ENCODE results near the gene CAMK2B. TPM values are rescaled to one million over a fixed set of nuclear protein-coding genes. Genes with fewer than 3 reads are reported as not detected.

The CAMK2B gene
- total RNA-seq, 1 donor from 2014 or later: 9.3 TPM

GRCh38 chr7:44226396-44226753 is 99.0 kb downstream of the CAMK2B start:
- no peak for DNase-seq (ENCODE audit: low spot score, unreplicated experiment)
- no peak overlapping the region for H3K27ac Mint-ChIP-seq
- no peaks in the 10 kb centered on the region for H3K9me3 Mint-ChIP-seq (ENCODE audit: low read depth)
- H3K36me3 Mint-ChIP-seq (ENCODE audit: insufficient read depth): no peaks in the 10 kb centered on the region
- no peak for TF ChIP-seq CTCF (IDR thresholded peaks at IDR 0.05; ENCODE audit: unreplicated experiment)
- no peaks in the 10 kb centered on the region for H3K4me1 Mint-ChIP-seq (ENCODE audit: low read depth)
- no peak overlapping the region for H3K4me3 Mint-ChIP-seq (ENCODE audit: low read depth)
- peaks cover 13% of the 10 kb centered on the region for H3K27me3 Mint-ChIP-seq

- H3K9me3 Mint-ChIP-seq (ENCODE audit: low read depth): no peaks in the 10 kb centered on the region
- peaks cover 13% of the 10 kb centered on the region for H3K27me3 Mint-ChIP-seq
- DNase-seq (ENCODE audit: low spot score, unreplicated experiment): no peak
- no peaks in the 10 kb centered on the region for H3K4me1 Mint-ChIP-seq (ENCODE audit: low read depth)
- H3K27ac Mint-ChIP-seq: no peak overlapping the region
- TF ChIP-seq CTCF (IDR thresholded peaks at IDR 0.05; ENCODE audit: unreplicated experiment): no peak
- H3K36me3 Mint-ChIP-seq (ENCODE audit: insufficient read depth): no peaks in the 10 kb centered on the region
- H3K4me3 Mint-ChIP-seq (ENCODE audit: low read depth): no peak overlapping the region
These were observed 99.6 kb downstream of the CAMK2B start for GRCh38 chr7:44225566-44226395.

GRCh38 chr7:44224974-44225565 is 100.3 kb downstream of the CAMK2B start:
- Mint-ChIP-seq H3K27me3 (peaks cover 13% of the 10 kb centered on the region), H3K9me3 (ENCODE audit: low read depth) (no peaks in the 10 kb centered on the region), H3K4me3 (ENCODE audit: low read depth) (no peak overlapping the region), H3K4me1 (ENCODE audit: low read depth) (no peaks in the 10 kb centered on the region), H3K36me3 (ENCODE audit: insufficient read depth) (no peaks in the 10 kb centered on the region), H3K27ac (no peak overlapping the region)
- TF ChIP-seq CTCF (IDR thresholded peaks at IDR 0.05; ENCODE audit: unreplicated experiment): no peak
- no peak for DNase-seq (ENCODE audit: low spot score, unreplicated experiment)

- no peak for TF ChIP-seq CTCF (IDR thresholded peaks at IDR 0.05; ENCODE audit: unreplicated experiment)
- no peak for DNase-seq (ENCODE audit: low spot score, unreplicated experiment)
- Mint-ChIP-seq H3K27me3 (peaks cover 13% of the 10 kb centered on the region), H3K4me3 (ENCODE audit: low read depth) (no peak overlapping the region), H3K4me1 (ENCODE audit: low read depth) (no peaks in the 10 kb centered on the region), H3K27ac (no peak overlapping the region), H3K36me3 (ENCODE audit: insufficient read depth) (no peaks in the 10 kb centered on the region), H3K9me3 (ENCODE audit: low read depth) (no peaks in the 10 kb centered on the region)
These were observed 101.1 kb downstream of the CAMK2B start for GRCh38 chr7:44224080-44224973.

All from progenitor cell of endocrine pancreas (in vitro differentiated cells).